ENCODE results near the gene RHOD. TPM values are rescaled to one million over a fixed set of nuclear protein-coding genes. Genes with fewer than 3 reads are reported as not detected.

Gene RHOD
- total and polyA plus RNA-seq, 11 donors, result 17.1 to 149 (median 54.0) TPM

GRCh38 chr11:67076202-67076601 lies 19.6 kb downstream of the RHOD start:
- 68 to 79% (median 76%) methylated on average over 6 of the region's 6 CpGs for WGBS, 4 donors

GRCh38 chr11:67079065-67079705 lies 22.5 kb downstream of the RHOD start:
- 81 to 89% (median 83%) methylated on average over 6 of the region's 6 CpGs for WGBS, 4 donors
- Histone ChIP-seq H3K4me1 (peaks cover 0 to 12% (median 10%) of the 10 kb centered on the region in 12 donors), H3K9me3 (no peaks in the 10 kb centered on the region), H3K36me3 (no peaks in the 10 kb centered on the region), H3K27me3 (peaks cover 0 to 3% (median 0%) of the 10 kb centered on the region in 9 donors), H3K4me3 (no peak overlapping the region), H3K27ac (no peak overlapping the region)
- intact Hi-C loops (cut with DNase I), result no loop called here
- ATAC-seq (no peak), DNase-seq (no peak)
- TF ChIP-seq CTCF (IDR thresholded peaks at IDR 0.05) (no peak), POLR2A (IDR thresholded peaks at IDR 0.05) (no peak)

More at GRCh38 chr11:67076202-67076601, 19.6 kb downstream of the RHOD start:
- ATAC-seq, result no peak
- Histone ChIP-seq H3K36me3 (no peaks in the 10 kb centered on the region), H3K4me3 (no peak overlapping the region), H3K4me1 (peaks cover 0 to 16% (median 0%) of the 10 kb centered on the region in 12 donors), H3K9me3 (no peaks in the 10 kb centered on the region), H3K27ac (no peak overlapping the region), H3K27me3 (no peaks in the 10 kb centered on the region)
- TF ChIP-seq CTCF (IDR thresholded peaks at IDR 0.05), result no peak
- no peak for DNase-seq
- intact Hi-C loops (cut with DNase I), result no loop called here

- ATAC-seq (peak in 3 of 4 donors; percentile 10 to 59 (median 36)), DNase-seq (peak in 1 of 5 donors; percentile 68)
- Histone ChIP-seq H3K4me3 (peak overlapping the region in 10 of 12 donors; percentile 10 to 36 (median 24)), H3K36me3 (no peaks in the 10 kb centered on the region), H3K4me1 (peaks cover 0 to 12% (median 10%) of the 10 kb centered on the region in 12 donors), H3K9me3 (no peaks in the 10 kb centered on the region), H3K27ac (no peak overlapping the region), H3K27me3 (peaks cover 0 to 3% (median 0%) of the 10 kb centered on the region in 9 donors)
- no peak for TF ChIP-seq CTCF (IDR thresholded peaks at IDR 0.05)
- no peak for TF ChIP-seq POLR2A (IDR thresholded peaks at IDR 0.05)
- intact Hi-C loops (cut with DNase I), result loop anchor here in 6 of 10 donors (5.0 to 10.0 kb wide), 5 partner anchors 85 to 300 kb away; no protein-coding TSS in a partner anchor
- WGBS, 4 donors, result 26 to 32% (median 28%) methylated on average over 16 to 20 of the region's 20 CpGs
Measured at GRCh38 chr11:67082071-67082791, 25.6 kb downstream of the RHOD start.

- TF ChIP-seq CTCF (IDR thresholded peaks at IDR 0.05) (no peak), POLR2A (IDR thresholded peaks at IDR 0.05) (no peak)
- ATAC-seq (no peak), DNase-seq (no peak)
- Histone ChIP-seq H3K27ac (no peak overlapping the region), H3K36me3 (no peaks in the 10 kb centered on the region), H3K4me1 (peaks cover 0 to 12% (median 10%) of the 10 kb centered on the region in 12 donors), H3K4me3 (no peak overlapping the region), H3K9me3 (no peaks in the 10 kb centered on the region), H3K27me3 (peaks cover 0 to 3% (median 0%) of the 10 kb centered on the region in 9 donors)
- 88 to 94% (median 91%) methylated on average over 8 of the region's 8 CpGs for WGBS, 4 donors
- intact Hi-C loops (cut with DNase I), result loop anchor here in 6 of 10 donors (5.0 to 10.0 kb wide), 5 partner anchors 83 to 298 kb away; no protein-coding TSS in a partner anchor
Measured at GRCh38 chr11:67083786-67084366, 27.2 kb downstream of the RHOD start.
